Measurements from ENCODE around the gene PLEKHA7.

DNA sequence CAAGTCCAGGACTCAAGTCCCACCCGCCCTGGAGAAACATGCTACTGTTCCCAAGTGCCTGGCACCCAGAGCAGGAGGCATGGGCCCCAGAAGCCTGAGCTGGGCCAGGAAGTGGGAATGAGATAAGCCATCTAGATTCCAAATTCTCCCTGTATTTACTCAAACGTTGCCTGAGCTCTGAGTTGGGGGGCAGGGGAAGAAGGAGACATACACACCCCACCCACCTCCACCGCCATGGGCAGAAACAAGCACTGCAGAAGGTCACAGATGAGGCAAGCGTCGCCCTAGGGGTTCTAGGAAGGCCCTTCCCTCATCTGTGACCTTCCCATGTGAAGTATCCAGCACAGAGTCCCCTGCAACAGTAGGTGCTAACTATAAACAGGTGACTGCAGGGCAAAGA lies 54.0 kb downstream of the PLEKHA7 start:
- TF ChIP-seq EZH2phosphoT487 (IDR thresholded peaks at IDR 0.05; ENCODE audit: insufficient read depth, low read depth), result no peak
- no peak for TF ChIP-seq EZH2 (IDR thresholded peaks at IDR 0.05; ENCODE audit: insufficient read depth, poor library complexity, severe bottlenecking)
